Endodermal cell (in vitro differentiated cells): ENCODE results near the gene CCDC28B. TPM values are rescaled to one million over a fixed set of nuclear protein-coding genes. Genes with fewer than 3 reads are reported as not detected.

ENCODE experiments used
- DNase-seq: peaks from one replicate; pipeline ENCODE4 v3.0.0-alpha.2; 2017
- H3K27ac ChIP-seq: 2 replicates; pipeline ENCODE4 v1.5.1; 2013; ENCODE audit warnings: mild to moderate bottlenecking, low read depth, low read length, moderate library complexity
- H3K27me3 ChIP-seq: 2 replicates; pipeline ENCODE4 v1.6.1; 2013; ENCODE audit warnings: mild to moderate bottlenecking, low read length, moderate library complexity; ENCODE audit not compliant: insufficient read depth, control insufficient read depth, poor library complexity, severe bottlenecking
- H3K36me3 ChIP-seq: 2 replicates; pipeline ENCODE4 v1.7.0; 2013; ENCODE audit warnings: mild to moderate bottlenecking, low read length, moderate library complexity; ENCODE audit not compliant: control insufficient read depth, insufficient read depth
- H3K4me1 ChIP-seq: one replicate; pipeline ENCODE4 v1.7.0; 2013; ENCODE audit warnings: low read length; ENCODE audit not compliant: control insufficient read depth, insufficient read depth
- H3K4me3 ChIP-seq: 2 replicates; pipeline ENCODE4 v1.5.1; 2013; ENCODE audit warnings: mild to moderate bottlenecking, low read length, moderate library complexity
- H3K9ac ChIP-seq: 2 replicates; pipeline ENCODE4 v1.6.1; 2013; ENCODE audit warnings: mild to moderate bottlenecking, low read length, moderate library complexity; ENCODE audit not compliant: poor library complexity, severe bottlenecking; ENCODE audit errors: extremely low read depth
- H3K9me3 ChIP-seq: 2 replicates; pipeline ENCODE4 v1.6.1; 2013; ENCODE audit warnings: mild to moderate bottlenecking, low read length, moderate library complexity; ENCODE audit not compliant: control insufficient read depth
- H3K27ac Mint-ChIP-seq: 2 replicates; pipeline ENCODE4 v1.8.0; 2020; ENCODE audit warnings: mixed read lengths
- H3K27me3 Mint-ChIP-seq: 2 replicates; pipeline ENCODE4 v1.8.0; 2021; ENCODE audit warnings: mild to moderate bottlenecking, mixed read lengths; ENCODE audit not compliant: insufficient read depth
- H3K36me3 Mint-ChIP-seq: 2 replicates; pipeline ENCODE4 v1.8.0; 2020; ENCODE audit warnings: low read depth, mixed read lengths
- H3K4me1 Mint-ChIP-seq: 2 replicates; pipeline ENCODE4 v1.8.0; 2020; ENCODE audit warnings: mixed read lengths
- H3K4me3 Mint-ChIP-seq: 2 replicates; pipeline ENCODE4 v1.8.0; 2020; ENCODE audit warnings: mild to moderate bottlenecking, moderate library complexity, mixed read lengths
- H3K9me3 Mint-ChIP-seq: 2 replicates; pipeline ENCODE4 v1.8.0; 2020; ENCODE audit warnings: mild to moderate bottlenecking, mixed read lengths
- WGBS, 2 experiments: methylation state at CpG; one replicate each; pipeline versions ENCODE4 v1.1.5 to v1.1.7; 2013; ENCODE audit warnings: missing lambda C conversion rate in 2 of 2, mixed read lengths in 1 of 2; ENCODE audit not compliant: insufficient coverage in 1 of 2, insufficient read length in 1 of 2; 5-methylcytosine and 5-hydroxymethylcytosine counted together
- total RNA-seq, 2 donors: library from RNA; stranded (reverse); fragmentation: NEBNext Ultra II Directional in 1 of 2; extraction: Animal tissue kit (Norgen Biotek cat#: 25700) in 1 of 2; gene quantifications; 2 replicates in 1 of 2; 3 replicates in 1 of 2; pipeline ENCODE4 v1.2.1, GENCODE V29; 2021
- TF ChIP-seq, protein P1 (sequence below): fragments of 200-600 bp; sonication (generic); conservative IDR thresholded peaks from 2 replicates; pipeline ENCODE4 v1.5.0; 2021; ENCODE audit warnings: antibody characterized with exemption, mild to moderate bottlenecking

The CCDC28B gene
- total RNA-seq, 2 donors from 2014 or later: 9.2 to 11.1 TPM

GRCh38 chr1:32201011-32201855 is 838 bp downstream of the CCDC28B start:
- no peaks in the 10 kb centered on the region for H3K9me3 ChIP-seq
- no peaks in the 10 kb centered on the region for H3K27me3 ChIP-seq
- no peaks in the 10 kb centered on the region for H3K4me1 ChIP-seq
- H3K36me3 Mint-ChIP-seq: peaks cover 14% of the 10 kb centered on the region
- no peaks in the 10 kb centered on the region for H3K9me3 Mint-ChIP-seq
- H3K4me3 Mint-ChIP-seq: peak overlapping the region; percentile 59
- H3K27ac ChIP-seq: peak overlapping the region; percentile 86
- peak; percentile 88 for DNase-seq
- peak overlapping the region; percentile 90 for H3K4me3 ChIP-seq
- peaks cover 20% of the 10 kb centered on the region for H3K4me1 Mint-ChIP-seq
- WGBS, 2 experiments: 14 to 39% methylated on average over 6 to 26 of the region's 26 CpGs
- peak overlapping the region; percentile 74 for H3K27ac Mint-ChIP-seq
- H3K36me3 ChIP-seq: peaks cover 23% of the 10 kb centered on the region
- H3K9ac ChIP-seq: peak overlapping the region; percentile 27
- peaks cover 10% of the 10 kb centered on the region for H3K27me3 Mint-ChIP-seq
- TF ChIP-seq, protein P1, sequence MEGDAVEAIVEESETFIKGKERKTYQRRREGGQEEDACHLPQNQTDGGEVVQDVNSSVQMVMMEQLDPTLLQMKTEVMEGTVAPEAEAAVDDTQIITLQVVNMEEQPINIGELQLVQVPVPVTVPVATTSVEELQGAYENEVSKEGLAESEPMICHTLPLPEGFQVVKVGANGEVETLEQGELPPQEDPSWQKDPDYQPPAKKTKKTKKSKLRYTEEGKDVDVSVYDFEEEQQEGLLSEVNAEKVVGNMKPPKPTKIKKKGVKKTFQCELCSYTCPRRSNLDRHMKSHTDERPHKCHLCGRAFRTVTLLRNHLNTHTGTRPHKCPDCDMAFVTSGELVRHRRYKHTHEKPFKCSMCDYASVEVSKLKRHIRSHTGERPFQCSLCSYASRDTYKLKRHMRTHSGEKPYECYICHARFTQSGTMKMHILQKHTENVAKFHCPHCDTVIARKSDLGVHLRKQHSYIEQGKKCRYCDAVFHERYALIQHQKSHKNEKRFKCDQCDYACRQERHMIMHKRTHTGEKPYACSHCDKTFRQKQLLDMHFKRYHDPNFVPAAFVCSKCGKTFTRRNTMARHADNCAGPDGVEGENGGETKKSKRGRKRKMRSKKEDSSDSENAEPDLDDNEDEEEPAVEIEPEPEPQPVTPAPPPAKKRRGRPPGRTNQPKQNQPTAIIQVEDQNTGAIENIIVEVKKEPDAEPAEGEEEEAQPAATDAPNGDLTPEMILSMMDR: no peak

GRCh38 chr1:32204943-32205361 is 4.6 kb downstream of the CCDC28B start:
- 55% methylated on average over 16 to 26 of the region's 26 CpGs for WGBS, 2 experiments
- Mint-ChIP-seq H3K27ac (peak overlapping the region; percentile 64), H3K27me3 (peaks cover 10% of the 10 kb centered on the region), H3K9me3 (no peaks in the 10 kb centered on the region), H3K36me3 (peaks cover 4% of the 10 kb centered on the region), H3K4me3 (peak overlapping the region; percentile 90), H3K4me1 (peaks cover 16% of the 10 kb centered on the region)
- DNase-seq: no peak
- TF ChIP-seq, protein P1: no peak
- Histone ChIP-seq H3K9me3 (no peaks in the 10 kb centered on the region), H3K9ac (peak overlapping the region; percentile 89), H3K4me3 (peak overlapping the region; percentile 91), H3K4me1 (no peaks in the 10 kb centered on the region), H3K27me3 (no peaks in the 10 kb centered on the region), H3K36me3 (peaks cover 14% of the 10 kb centered on the region), H3K27ac (peak overlapping the region; percentile 29)

DNA sequence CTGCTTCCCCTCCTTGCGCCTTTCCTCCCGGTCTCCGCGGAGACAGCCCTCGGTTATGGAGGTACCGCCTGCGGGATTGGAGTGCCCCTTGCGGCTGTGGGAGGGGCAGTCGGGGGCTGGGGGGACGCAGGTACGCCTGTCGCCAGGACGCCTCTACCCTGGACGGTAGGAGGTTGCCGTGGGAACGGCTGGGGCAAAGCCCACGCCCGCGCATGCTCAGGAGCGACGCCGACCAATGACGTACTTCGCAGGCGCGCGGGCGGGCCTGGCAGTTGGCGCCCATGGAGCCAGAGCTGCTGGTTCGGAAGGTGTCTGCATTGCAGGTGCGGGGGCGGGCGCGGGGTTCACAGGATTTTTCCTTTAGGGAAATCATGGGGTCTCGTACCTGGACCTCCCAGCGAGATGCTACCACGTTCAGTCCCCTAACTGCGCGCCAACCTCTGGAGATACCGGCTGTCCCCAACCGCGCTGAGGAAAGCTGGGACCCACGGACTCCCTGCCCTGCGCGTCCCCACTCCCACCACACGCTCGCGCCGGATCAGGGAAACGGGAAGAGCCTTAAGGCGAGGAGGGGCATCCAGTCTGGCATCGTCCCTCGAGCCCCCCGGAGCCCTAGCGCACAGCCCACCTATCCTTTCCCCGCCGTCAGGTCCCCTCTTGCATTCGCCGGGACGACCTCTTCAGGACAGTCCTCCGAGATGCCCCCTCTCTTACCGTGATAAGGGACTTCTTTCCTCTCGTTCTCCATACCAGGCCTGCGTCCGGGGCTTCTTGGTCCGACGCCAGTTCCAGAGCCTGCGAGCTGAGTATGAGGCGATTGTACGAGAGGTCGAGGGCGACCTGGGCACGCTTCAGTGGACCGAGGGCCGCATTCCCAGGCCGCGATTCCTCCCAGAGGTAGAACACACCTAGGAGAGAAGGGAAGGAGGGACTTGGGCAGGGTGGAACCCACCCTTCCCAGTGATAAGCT is 5.3 kb downstream of the CCDC28B start, which contains the start of gene IQCC:
TSS of gene IQCC (plus strand) at position 271 of the 970 bp plus-strand sequence. CDS start at position 282, 11 bp downstream.
- WGBS, 2 experiments: 5 to 6% methylated on average over 30 to 77 of the region's 77 CpGs
- peak within 1 kb of the TSS; percentile 94 for H3K27ac Mint-ChIP-seq
- Histone ChIP-seq H3K4me3 (peak within 1 kb of the TSS; percentile 91), H3K27me3 (no peaks in the 10 kb centered on the region), H3K36me3 (peaks cover 14% of the 10 kb centered on the region), H3K9ac (peak within 1 kb of the TSS; percentile 89), H3K27ac (peak within 1 kb of the TSS; percentile 29), H3K9me3 (no peaks in the 10 kb centered on the region), H3K4me1 (no peaks in the 10 kb centered on the region)
- H3K27me3 Mint-ChIP-seq: peaks cover 10% of the 10 kb centered on the region
- TF ChIP-seq, protein P1: peak; percentile 56
- H3K9me3 Mint-ChIP-seq: no peaks in the 10 kb centered on the region
- peak; percentile 96 for DNase-seq
- H3K36me3 Mint-ChIP-seq: peaks cover 4% of the 10 kb centered on the region
- peak within 1 kb of the TSS; percentile 90 for H3K4me3 Mint-ChIP-seq
- H3K4me1 Mint-ChIP-seq: peaks cover 12% of the 10 kb centered on the region
